CD14-positive monocyte (primary cell): ENCODE results near the gene CPAMD8. TPM values are rescaled to one million over a fixed set of nuclear protein-coding genes. Genes with fewer than 3 reads are reported as not detected.
"Not testable (repeated sequence)": the region's sequence is repeated elsewhere in the genome, so short reads cannot be mapped to it uniquely, and the experiment has no call there.

Source experiments
- DNase-seq, 3 donors: peaks; one replicate each; pipeline ENCODE4 v3.0.0-alpha.2; 2011 to 2022
- H2AFZ ChIP-seq: 2 replicates; pipeline ENCODE4 v1.6.0; 2012; ENCODE audit warnings: mild to moderate bottlenecking, low read depth, low read length, inconsistent platforms; ENCODE audit not compliant: insufficient read depth, poor library complexity, severe bottlenecking
- H3K27ac ChIP-seq, 2 donors: 1 replicate in 1 of 2; 2 replicates in 1 of 2; pipeline ENCODE4 v1.5.1; 2012 to 2013; ENCODE audit warnings: low read length in 2 of 2, control low read depth in 1 of 2, inconsistent platforms in 1 of 2, low read depth in 1 of 2, mild to moderate bottlenecking in 1 of 2
- H3K27me3 ChIP-seq, 2 donors: one replicate each; pipeline versions ENCODE4 v1.6.0 to v1.6.1; 2011 to 2013; ENCODE audit warnings: low read length in 2 of 2; ENCODE audit not compliant: control insufficient read depth in 2 of 2, insufficient read depth in 2 of 2
- H3K36me3 ChIP-seq, 2 donors: replicated peaks in 1 of 2; 1 replicate in 1 of 2; 2 replicates in 1 of 2; pipeline versions ENCODE4 v1.5.1 to v1.6.1; 2012 to 2013; ENCODE audit warnings: low read length in 2 of 2, control low read depth in 1 of 2, inconsistent platforms in 1 of 2, mild to moderate bottlenecking in 1 of 2; ENCODE audit not compliant: insufficient read depth in 2 of 2, control insufficient read depth in 1 of 2
- H3K4me1 ChIP-seq, 2 donors: 1 replicate in 1 of 2; 2 replicates in 1 of 2; pipeline versions ENCODE4 v1.5.1 to v1.6.1; 2012 to 2013; ENCODE audit warnings: low read length in 2 of 2, control low read depth in 1 of 2, inconsistent platforms in 1 of 2, mild to moderate bottlenecking in 1 of 2, moderate library complexity in 1 of 2; ENCODE audit not compliant: insufficient read depth in 2 of 2, control insufficient read depth in 1 of 2
- H3K4me2 ChIP-seq: replicated peaks from 2 replicates; pipeline ENCODE3; 2012; ENCODE audit warnings: low read length, moderate library complexity, mild to moderate bottlenecking; ENCODE audit not compliant: poor library complexity, severe bottlenecking; ENCODE audit errors: extremely low read depth
- H3K4me3 ChIP-seq, 3 experiments: fragments of 200-600 bp in 1 of 3; sonication (generic) in 1 of 3; replicated peaks in 1 of 3; 1 replicate in 2 of 3; 2 replicates in 1 of 3; pipeline ENCODE4 v1.5.1; 2011 to 2013; ENCODE audit warnings: low read length in 3 of 3, mild to moderate bottlenecking in 3 of 3, control low read depth in 2 of 3, low read depth in 2 of 3, inconsistent platforms in 1 of 3, moderate library complexity in 1 of 3
- H3K79me2 ChIP-seq: 2 replicates; pipeline ENCODE4 v1.6.0; 2012; ENCODE audit warnings: mild to moderate bottlenecking, control low read depth, inconsistent platforms, low read length, moderate library complexity; ENCODE audit not compliant: insufficient read depth
- H3K9ac ChIP-seq: 2 replicates; pipeline ENCODE4 v1.6.0; 2017; ENCODE audit warnings: low read length, mild to moderate bottlenecking; ENCODE audit not compliant: insufficient read depth, poor library complexity, severe bottlenecking
- H3K9me3 ChIP-seq, 2 donors: replicated peaks in 1 of 2; 1 replicate in 1 of 2; 2 replicates in 1 of 2; pipeline versions ENCODE4 v1.5.1 to v1.6.1; 2012 to 2013; ENCODE audit warnings: low read length in 2 of 2, control low read depth in 1 of 2; ENCODE audit not compliant: control insufficient read depth in 1 of 2, insufficient read depth in 1 of 2
- H4K20me1 ChIP-seq: 2 replicates; pipeline ENCODE4 v1.6.0; 2012; ENCODE audit warnings: mild to moderate bottlenecking, low read length, control low read depth, moderate library complexity; ENCODE audit not compliant: insufficient read depth
- H3K27ac Mint-ChIP-seq, 7 donors: one replicate each; pipeline ENCODE4 v1.8.0; 2020; ENCODE audit warnings: mild to moderate bottlenecking in 7 of 7, mixed read lengths in 7 of 7, moderate library complexity in 6 of 7, inconsistent platforms in 2 of 7
- H3K27me3 Mint-ChIP-seq, 3 donors: one replicate each; pipeline ENCODE4 v1.8.0; 2021 to 2022; ENCODE audit warnings: low read depth in 3 of 3, mild to moderate bottlenecking in 3 of 3, mixed read lengths in 3 of 3, moderate library complexity in 3 of 3, inconsistent platforms in 1 of 3
- H3K36me3 Mint-ChIP-seq, 2 donors: one replicate each; pipeline ENCODE4 v1.8.0; 2020; ENCODE audit warnings: mixed read lengths in 2 of 2, inconsistent platforms in 1 of 2, mild to moderate bottlenecking in 1 of 2
- H3K4me1 Mint-ChIP-seq: one replicate; pipeline ENCODE4 v1.8.0; 2020; ENCODE audit warnings: mild to moderate bottlenecking, mixed read lengths
- H3K4me3 Mint-ChIP-seq, 2 donors: one replicate each; pipeline ENCODE4 v1.8.0; 2020; ENCODE audit warnings: mild to moderate bottlenecking in 2 of 2, mixed read lengths in 2 of 2, moderate library complexity in 1 of 2
- H3K9me3 Mint-ChIP-seq, 7 donors: one replicate each; pipeline ENCODE4 v1.8.0; 2020 to 2022; ENCODE audit warnings: mixed read lengths in 7 of 7, mild to moderate bottlenecking in 6 of 7, moderate library complexity in 6 of 7, inconsistent platforms in 2 of 7
- WGBS: methylation state at CpG from one replicate; pipeline ENCODE4 v1.1.5; 2013; ENCODE audit warnings: missing lambda C conversion rate; ENCODE audit not compliant: insufficient coverage; 5-methylcytosine and 5-hydroxymethylcytosine counted together
- intact Hi-C, 2 donors: fragments of 100-400 bp; cut with micrococcal nuclease; formaldehyde crosslinking; loops; one replicate each; pipeline versions ENCODE4 v1.15.0 to v1.15.1; 2023
- polyA plus RNA-seq, 3 donors: library from polyadenylated mRNA; depleted of rRNA in 1 of 3; unstranded in 2 of 3; stranded (reverse) in 1 of 3; fragments of 300-500 nt in 2 of 3; fragments of >200 nt in 1 of 3; fragmentation: Illumina TruSeq in 2 of 3; gene quantifications; 1 replicate in 2 of 3; 2 replicates in 1 of 3; pipeline ENCODE4 v1.2.3, GENCODE V29; 2012 to 2021
- TF ChIP-seq, protein P1 (sequence below): fragments of 200-600 bp; IDR thresholded peaks from one replicate; pipeline ENCODE4 v1.8.0; 2022; ENCODE audit warnings: antibody characterized with exemption, mild to moderate bottlenecking

Gene CPAMD8
- polyA plus RNA-seq, 3 donors: 5.1 to 53.4 (median 5.4) TPM

DNA sequence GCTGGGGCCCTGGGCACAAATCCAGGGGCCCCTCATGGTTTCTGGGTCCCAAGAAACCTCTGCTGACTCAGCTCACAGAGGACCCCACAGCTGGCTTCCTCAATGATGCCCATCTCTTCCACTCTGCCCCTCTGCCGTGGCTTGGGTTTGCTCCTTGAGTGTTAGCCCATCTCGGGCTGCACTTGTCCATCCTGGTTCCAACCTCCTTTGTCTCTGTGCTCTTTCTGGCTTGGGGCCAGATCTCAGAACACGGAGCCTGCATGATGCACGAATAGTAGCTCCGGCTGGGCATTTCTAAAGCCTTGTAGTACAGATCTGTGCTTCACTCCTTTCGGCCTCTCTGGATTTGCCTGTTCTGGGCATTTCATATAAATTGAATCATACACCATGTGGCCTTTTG is 84.0 kb downstream of the CPAMD8 start:
- H3K27me3 ChIP-seq: no peaks in the 10 kb centered on the region
- H3K27ac Mint-ChIP-seq: no peak overlapping the region
- H3K4me2 ChIP-seq: no peak overlapping the region
- H3K4me3 ChIP-seq: no peak overlapping the region
- H3K4me1 Mint-ChIP-seq: no peaks in the 10 kb centered on the region
- WGBS: 90% methylated on average over 6 of the region's 6 CpGs
- H3K9ac ChIP-seq: no peak overlapping the region
- H3K9me3 ChIP-seq: no peaks in the 10 kb centered on the region
- peaks cover 2 to 6% of the 10 kb centered on the region in 2 donors for H3K36me3 Mint-ChIP-seq
- H3K27me3 Mint-ChIP-seq: peaks cover 5 to 13% (median 7%) of the 10 kb centered on the region in 3 donors
- intact Hi-C loops: no loop called here
- no peak overlapping the region for H3K4me3 Mint-ChIP-seq
- no peaks in the 10 kb centered on the region for H4K20me1 ChIP-seq
- no peak for DNase-seq
- H3K4me1 ChIP-seq: peaks cover 0 to 3% of the 10 kb centered on the region in 2 donors
- H2AFZ ChIP-seq: no peak overlapping the region
- H3K36me3 ChIP-seq: no peaks in the 10 kb centered on the region
- no peaks in the 10 kb centered on the region for H3K79me2 ChIP-seq
- peaks cover 0 to 4% (median 2%) of the 10 kb centered on the region in 7 donors for H3K9me3 Mint-ChIP-seq
- TF ChIP-seq, protein P1, sequence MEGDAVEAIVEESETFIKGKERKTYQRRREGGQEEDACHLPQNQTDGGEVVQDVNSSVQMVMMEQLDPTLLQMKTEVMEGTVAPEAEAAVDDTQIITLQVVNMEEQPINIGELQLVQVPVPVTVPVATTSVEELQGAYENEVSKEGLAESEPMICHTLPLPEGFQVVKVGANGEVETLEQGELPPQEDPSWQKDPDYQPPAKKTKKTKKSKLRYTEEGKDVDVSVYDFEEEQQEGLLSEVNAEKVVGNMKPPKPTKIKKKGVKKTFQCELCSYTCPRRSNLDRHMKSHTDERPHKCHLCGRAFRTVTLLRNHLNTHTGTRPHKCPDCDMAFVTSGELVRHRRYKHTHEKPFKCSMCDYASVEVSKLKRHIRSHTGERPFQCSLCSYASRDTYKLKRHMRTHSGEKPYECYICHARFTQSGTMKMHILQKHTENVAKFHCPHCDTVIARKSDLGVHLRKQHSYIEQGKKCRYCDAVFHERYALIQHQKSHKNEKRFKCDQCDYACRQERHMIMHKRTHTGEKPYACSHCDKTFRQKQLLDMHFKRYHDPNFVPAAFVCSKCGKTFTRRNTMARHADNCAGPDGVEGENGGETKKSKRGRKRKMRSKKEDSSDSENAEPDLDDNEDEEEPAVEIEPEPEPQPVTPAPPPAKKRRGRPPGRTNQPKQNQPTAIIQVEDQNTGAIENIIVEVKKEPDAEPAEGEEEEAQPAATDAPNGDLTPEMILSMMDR: no peak
- no peak overlapping the region for H3K27ac ChIP-seq

DNA sequence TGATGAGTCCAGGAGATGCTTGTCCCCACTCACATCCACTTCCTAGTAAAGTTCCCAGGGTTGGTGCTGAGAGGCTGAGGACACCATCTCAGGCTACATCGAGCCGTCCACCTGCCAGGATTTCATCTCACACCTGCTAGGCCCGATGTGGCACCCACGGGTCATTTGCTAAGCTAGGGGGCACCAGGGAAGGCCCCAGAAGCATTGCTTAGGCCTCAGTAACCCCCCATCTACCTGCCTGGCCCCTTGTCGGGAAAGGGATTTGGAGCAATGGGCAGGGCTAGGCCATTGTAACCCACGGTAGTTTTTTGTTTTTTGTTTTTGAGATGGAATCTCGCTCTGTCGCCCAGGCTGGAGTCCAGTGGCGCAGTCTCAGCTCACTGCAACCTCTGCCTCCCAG is 86.0 kb downstream of the CPAMD8 start:
- WGBS: no CpG with 5 or more reads among the region's 9 CpGs
- H3K27me3 Mint-ChIP-seq: peaks cover 6 to 12% (median 8%) of the 10 kb centered on the region in 3 donors
- H3K4me3 Mint-ChIP-seq: no peak overlapping the region
- H2AFZ ChIP-seq: no peak overlapping the region
- intact Hi-C loops: no loop called here
- H3K4me3 ChIP-seq: no peak overlapping the region
- H3K9ac ChIP-seq: no peak overlapping the region
- no peaks in the 10 kb centered on the region for H3K79me2 ChIP-seq
- no peak overlapping the region for H3K4me2 ChIP-seq
- H3K4me1 ChIP-seq: peaks cover 0 to 3% of the 10 kb centered on the region in 2 donors
- H3K9me3 Mint-ChIP-seq: peaks cover 0 to 9% (median 3%) of the 10 kb centered on the region in 7 donors
- peaks cover 0 to 3% of the 10 kb centered on the region in 2 donors for H3K9me3 ChIP-seq
- no peaks in the 10 kb centered on the region for H3K27me3 ChIP-seq
- peak overlapping the region in 1 of 7 donors; percentile 58 for H3K27ac Mint-ChIP-seq
- no peak for DNase-seq
- H3K4me1 Mint-ChIP-seq: no peaks in the 10 kb centered on the region
- H4K20me1 ChIP-seq: no peaks in the 10 kb centered on the region
- H3K36me3 ChIP-seq: no peaks in the 10 kb centered on the region
- H3K27ac ChIP-seq: no peak overlapping the region
- H3K36me3 Mint-ChIP-seq: peaks cover 2 to 4% of the 10 kb centered on the region in 2 donors
- TF ChIP-seq, protein P1: no peak

DNA sequence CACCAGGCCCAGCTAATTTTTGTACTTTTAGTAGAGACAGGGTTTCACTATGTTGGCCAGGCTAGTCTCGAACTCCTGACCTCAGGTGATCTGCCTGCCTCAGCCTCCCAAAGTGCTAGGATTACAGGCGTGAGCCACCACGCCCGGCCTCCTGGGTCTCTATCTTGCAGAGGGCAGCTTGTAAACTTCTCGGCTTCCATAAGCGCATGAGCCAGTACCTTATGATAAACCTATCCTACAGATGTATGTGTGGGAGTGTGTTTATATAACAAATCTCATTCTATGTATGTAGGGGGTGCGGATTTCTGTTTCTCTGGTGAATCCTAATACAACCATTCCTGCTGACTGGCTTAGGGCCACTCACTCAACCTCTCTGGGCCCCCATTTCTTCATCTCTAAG is 86.5 kb downstream of the CPAMD8 start:
- peaks cover 5 to 14% (median 8%) of the 10 kb centered on the region in 7 donors for H3K9me3 Mint-ChIP-seq
- H3K4me3 ChIP-seq, H3K79me2 ChIP-seq, H3K4me2 ChIP-seq, DNase-seq, H3K4me1 ChIP-seq, H4K20me1 ChIP-seq, H3K4me1 Mint-ChIP-seq, H3K36me3 Mint-ChIP-seq, H3K27ac Mint-ChIP-seq, H3K36me3 ChIP-seq, intact Hi-C loops, H3K27me3 ChIP-seq, H3K4me3 Mint-ChIP-seq, H2AFZ ChIP-seq, H3K9ac ChIP-seq, H3K9me3 ChIP-seq, H3K27ac ChIP-seq: not testable (repeated sequence)
- no CpG with 5 or more reads among the region's 7 CpGs for WGBS
- peaks cover 8 to 15% (median 8%) of the 10 kb centered on the region in 3 donors for H3K27me3 Mint-ChIP-seq
